HG03196 (cell line): ENCODE results near the gene SLC25A15.

Experiments used
- ATAC-seq: cut with Tn5 transposase; IDR thresholded peaks from one replicate; pipeline ENCODE4 v1.9.1; 2021; ENCODE audit not compliant: unreplicated experiment

The SLC25A15 gene

DNA sequence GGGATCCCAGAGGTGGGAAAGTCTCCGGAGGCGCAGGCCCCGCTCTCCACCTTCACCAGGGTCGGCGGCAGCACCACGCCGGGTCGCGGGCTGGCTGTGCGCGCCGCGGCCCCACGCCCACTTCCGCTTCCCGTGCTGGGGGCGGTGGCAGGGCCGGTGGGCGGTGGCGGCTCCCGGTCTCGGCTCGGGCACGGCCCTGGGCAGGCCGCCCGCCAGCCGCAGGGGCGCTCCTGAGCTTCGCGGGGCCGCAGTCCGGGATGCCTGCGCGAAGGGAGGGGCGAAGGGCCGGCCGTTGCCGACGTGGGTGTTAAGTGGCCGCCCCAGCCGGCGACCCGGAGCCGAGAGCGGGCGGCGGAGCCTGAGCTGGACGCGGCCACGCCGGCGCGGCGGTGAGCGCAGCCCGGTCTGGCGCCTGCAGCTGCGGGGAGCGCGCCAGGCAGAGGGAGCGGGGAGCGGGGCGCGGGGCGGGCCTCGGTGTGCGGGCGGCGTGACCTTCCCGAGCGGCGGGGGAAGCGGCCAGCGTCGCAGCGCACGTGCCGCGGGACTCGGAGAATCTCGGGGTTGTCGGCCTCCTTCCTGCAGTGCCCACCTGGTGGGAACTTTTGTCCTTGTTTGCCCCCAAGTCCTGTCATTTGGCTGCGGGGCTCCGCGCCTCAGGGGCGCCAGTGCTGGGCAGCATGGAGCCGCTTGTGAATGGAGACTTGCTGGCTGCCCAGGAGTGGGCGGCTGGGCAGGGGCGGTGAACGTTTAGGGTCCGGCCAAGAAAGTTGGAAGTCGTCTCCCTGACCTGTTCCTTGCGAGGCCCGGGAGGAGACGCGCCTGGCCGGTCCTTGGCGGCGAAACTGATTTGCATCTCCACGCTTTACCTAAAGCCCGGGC lies at the start of gene SLC25A15:
Gene SLC25A15, plus strand, starts transcription at position 337 of the 879 bp plus-strand sequence. CDS start 3,616 bp downstream, outside the sequence.
- ATAC-seq = peak; percentile 80

DNA sequence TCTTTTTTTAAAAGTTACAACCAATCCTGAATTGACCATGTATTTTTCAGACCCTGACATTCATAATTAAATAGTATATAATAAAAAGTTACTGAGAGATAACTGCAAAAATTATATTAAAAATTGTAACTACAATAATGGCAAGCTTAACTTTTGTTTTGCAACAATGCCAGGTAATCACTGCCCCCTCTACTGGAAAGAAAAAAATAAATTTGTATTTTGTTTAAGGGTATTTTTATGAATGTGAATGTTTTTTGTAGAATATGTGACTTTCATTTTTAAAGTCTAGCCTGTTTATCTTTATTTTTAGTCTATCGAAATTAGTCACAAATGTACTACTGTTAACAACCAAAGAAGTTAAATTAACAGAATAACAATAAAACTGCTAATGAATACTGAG lies 40.1 kb upstream of the SLC25A15 start:
- no peak for ATAC-seq

DNA sequence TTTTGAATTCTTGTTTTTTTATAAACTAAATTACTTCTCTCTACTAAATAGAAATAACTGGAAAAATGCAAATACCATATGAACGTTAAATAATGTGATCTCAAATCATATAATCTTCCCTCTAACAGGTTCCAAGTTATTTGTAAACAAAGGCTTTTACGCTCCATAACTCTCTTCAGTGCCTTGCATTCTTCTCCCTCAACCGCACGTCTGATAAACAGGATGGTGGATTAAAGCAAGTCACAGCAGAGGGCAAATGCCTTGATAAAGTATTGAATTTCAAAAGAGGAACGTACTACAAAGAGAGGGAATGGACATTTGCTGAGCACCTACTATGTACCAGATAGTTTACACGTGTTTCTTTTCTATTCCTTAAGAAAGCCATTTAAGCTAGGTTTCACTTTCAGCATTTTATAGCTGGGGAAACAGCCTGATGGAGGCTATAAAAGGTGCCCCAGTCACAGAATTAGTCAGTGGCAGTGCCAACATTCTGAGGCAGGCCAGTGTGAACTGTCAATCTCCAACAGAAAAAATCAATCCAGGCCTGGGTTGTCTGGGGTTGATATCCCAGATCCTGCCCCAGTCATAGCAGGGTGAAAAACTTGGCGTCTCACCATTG lies 34.2 kb upstream of the SLC25A15 start:
- ATAC-seq = no peak

DNA sequence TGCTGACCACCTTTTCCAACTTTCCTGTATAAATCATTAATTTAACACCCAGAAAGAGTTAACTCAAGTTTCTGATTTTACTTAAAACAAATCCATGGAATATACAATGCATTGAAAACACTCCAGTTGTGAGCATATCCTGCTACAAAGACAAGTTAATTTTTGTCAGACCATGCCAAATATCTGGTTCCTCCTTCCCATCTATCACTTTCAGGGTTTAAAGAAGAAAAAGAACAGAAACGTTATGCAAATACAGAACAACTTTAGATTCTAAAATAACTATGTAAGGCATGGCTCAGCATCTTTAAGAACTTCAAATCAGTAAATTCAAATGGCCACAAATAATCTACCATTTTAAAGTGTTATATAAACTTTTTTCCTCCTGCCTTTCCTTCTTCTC lies 33.4 kb upstream of the SLC25A15 start:
- no peak for ATAC-seq

DNA sequence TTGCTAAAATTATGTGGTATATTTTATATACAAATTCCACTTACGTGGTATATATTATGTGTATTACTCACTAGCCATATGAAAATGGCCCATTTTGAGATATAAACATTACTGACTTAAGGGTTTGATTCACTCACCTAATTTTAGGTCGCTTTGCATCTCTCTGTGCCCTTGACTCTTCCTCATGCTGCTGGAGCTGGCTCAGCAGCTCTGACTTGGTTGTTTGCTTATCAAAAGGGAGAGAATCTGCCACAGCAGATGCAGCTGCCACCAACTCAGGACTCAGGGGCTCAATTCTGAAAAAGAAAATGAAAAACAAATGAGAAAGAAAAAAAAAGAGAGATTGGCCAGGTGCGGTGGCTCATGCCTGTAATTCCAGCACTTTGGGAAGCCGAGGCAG lies 30.6 kb upstream of the SLC25A15 start:
- ATAC-seq = no peak

DNA sequence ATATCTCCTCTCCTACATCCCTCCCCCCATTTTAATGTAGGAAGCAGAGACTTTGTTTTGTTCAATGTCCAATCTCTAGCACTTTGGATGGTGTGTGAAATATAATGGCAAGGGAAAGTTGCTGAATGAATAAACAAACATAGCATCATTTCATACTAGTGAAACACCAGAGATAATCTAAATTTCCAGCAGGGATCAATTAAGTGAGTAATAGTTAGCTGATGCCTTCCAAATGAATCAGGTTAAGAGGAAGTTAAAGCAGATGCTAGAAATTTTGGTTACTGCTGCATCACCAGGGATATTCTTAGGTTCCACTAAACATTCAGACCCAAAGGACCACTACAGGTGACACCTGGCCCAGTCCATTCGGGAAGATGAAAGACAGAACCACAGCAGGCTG lies 26.6 kb upstream of the SLC25A15 start:
- no peak for ATAC-seq

DNA sequence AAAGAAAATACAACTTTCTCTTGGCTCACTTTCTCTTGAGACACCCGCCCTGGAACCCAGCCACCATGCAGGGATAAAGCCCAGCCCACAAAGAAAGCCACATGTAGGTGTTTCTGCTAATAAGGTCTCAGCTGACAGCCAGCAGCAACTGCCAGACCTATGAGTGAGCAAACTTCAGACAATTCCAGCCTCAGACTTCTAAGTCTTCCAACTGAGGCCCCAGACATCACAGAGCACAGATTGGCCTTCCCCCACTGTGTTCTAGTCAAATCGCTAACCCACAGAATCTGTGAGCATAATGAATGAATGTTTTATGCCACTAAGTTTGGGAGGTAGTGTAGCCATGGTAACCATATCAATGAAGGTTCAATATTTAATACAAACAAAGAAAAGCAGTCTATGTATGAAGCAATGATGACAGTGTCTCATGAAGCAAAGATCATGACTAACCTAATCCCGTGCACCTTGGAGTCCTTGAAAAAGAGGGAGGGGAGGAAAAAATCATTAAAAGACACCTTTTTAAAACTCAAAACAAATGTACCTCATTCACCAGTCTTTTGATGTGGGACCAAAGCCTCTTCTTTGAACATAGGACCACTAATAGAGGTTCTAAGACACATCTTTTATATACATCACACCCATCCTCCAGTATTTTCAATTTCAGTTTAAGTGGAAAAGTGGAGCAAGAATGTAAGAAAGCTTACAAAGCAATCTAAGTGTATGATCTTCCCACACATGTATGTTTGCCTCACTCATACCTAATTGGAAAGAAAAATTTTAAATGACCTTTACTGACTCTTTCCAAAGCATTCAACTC lies 24.6 kb upstream of the SLC25A15 start:
- no peak for ATAC-seq

DNA sequence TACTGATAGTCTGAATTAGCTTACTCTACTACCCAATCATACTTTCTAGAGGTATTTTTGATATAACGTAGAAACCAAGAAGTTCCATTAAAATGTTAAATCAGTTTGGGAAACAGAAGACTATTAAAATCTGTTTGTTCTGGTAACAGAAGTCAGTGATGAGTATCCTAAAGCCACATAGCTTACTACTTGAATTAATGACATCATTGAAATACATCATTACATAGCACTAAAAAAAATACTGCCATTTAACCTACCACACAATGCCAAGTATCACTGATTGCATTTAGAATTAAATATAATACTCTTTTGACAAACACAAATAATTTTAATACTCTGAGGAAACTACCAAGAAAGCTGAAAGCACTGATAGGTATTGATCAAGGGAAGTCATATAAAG lies 23.8 kb upstream of the SLC25A15 start:
- ATAC-seq = no peak

DNA sequence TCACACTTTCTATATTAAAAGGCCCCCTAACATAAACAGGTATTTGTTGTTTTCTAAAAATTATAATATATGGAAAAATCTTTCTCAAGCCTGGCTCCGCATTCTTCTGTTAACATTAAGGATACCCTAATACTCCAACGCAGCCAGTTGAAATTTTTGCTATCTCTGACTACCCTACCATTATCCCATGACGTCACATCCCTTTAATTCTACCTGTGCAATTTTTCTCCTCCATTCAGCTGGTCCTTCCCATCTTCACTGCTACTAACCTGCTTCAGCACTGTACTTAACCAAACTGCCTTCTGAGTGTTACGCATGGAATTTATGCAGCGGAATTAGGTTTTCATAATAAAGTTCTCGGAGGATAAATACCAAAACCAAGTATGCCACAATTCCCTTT lies 19.4 kb upstream of the SLC25A15 start:
- no peak for ATAC-seq

DNA sequence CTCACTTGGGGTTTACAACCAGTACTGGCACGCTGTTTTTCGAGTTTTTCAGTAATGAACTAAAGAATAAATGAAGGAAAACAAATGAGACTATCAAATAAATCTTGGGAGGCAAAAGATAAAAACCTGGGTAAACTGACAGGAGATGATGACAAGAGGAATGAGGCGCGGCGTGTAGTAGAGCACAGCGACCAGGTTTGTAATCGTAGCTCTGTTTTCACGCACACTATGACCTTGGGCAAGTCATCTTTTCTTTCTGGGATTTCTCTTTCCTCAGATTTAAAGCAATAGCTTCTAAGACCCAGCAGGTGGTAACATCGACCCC lies 18.8 kb upstream of the SLC25A15 start:
- ATAC-seq = no peak

DNA sequence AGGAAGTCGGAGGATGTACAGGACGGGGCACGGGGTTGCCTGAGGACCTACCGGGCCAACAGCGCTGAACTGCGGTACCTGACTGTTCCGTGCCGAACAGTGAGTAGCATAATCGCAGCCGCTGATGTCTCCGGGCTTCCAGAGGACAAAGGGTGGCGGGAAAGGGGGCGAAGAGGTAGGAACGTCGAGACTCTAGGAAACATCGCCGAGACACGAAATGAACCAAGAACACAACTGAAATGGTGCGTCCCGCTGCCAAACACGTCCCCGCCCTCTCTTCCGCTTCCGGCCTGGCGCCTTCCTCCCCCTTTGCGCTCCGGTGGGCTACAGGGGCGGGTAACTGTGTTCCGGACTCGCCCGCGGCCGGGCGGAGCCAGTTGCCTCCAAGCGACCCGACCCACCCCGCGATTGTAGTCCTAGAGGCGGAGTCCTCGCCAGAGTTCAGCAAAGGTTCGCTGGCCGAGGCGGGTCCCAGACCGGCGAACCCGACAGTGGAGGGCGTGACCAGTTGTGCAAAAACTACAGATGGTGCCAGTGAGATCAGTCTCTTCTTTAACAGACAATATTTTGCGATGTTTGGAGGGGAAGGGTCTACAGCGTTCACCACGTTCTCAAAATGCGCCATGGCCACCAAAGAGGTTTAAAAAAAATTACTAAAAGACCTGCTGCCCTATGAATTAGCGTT lies 18.3 kb upstream of the SLC25A15 start, which contains the start of gene MRPS31:
Gene MRPS31, minus strand, starts transcription at position 257 of the 685 bp plus-strand sequence. Its CDS starts 54 bp downstream, at position 203.
- peak; percentile 97 for ATAC-seq

DNA sequence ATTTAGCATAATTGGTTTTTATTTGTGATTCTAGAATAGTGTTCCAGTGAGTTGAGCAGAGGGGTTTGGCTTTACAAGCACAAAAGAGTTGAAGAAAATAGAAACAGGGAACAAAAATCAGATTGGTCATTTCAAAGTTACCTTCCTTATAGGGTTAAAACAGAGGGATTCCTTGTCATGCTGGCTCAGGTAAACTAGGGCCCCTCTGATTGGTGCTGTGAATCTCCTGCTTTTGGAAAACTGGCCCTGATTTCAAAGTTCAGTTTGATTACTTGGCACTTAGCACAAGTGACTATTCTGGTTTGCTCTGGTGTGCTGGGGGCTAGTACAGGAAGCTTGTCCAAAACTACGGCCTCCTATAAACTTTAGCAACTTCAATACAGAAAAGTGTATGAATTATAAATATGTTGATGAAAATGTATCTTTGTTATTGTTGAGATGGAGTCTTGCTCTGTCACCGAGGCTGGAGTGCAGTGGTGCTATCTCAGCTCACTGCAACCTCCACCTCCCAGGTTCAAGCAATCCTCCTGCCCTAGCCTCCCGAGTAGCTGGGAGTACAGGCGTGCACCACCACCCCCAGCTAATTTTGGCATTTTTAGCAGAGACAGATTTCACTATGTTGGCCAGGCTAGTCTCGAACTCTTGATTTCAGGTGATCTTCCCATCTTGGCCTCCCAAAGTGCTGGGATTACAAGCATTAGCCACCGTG lies 16.5 kb upstream of the SLC25A15 start:
- ATAC-seq = no peak

DNA sequence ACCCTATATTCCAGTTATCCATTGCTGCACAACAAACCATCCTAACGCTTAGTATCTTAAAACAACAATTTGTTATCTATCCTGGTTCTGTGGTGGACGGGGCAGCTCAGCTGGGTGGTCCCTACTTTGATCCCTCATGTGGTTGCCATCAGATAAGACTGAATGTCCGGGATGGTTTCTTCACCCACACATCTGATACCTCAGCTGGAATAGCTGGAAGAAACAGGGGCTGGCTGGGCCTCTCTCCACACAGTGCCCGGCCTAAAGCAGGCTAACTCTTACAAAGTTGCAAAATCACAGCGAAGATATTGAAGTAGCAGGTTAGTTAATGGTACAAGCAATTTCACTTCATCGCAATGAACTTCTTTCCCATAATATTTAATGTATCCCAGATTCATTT lies 14.7 kb upstream of the SLC25A15 start:
- no peak for ATAC-seq

DNA sequence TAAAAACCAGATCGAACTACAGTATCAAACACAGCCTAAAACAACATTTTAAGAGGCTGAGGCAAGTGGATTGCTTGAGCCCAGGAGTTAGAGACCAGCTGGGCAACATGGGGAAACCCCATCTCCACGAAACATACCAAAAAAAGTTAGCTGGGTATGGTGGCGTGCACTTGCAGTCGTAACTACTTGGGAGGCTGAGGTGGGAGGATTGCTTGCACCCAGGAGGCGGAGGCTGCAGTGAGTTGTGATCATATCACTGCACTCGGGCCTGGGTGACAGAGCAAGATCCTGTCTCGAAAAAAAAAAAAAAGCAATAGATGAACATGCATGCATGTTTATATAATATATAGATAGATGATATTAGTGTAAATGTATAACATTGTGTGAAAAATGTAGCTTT lies 13.2 kb upstream of the SLC25A15 start:
- ATAC-seq = no peak

DNA sequence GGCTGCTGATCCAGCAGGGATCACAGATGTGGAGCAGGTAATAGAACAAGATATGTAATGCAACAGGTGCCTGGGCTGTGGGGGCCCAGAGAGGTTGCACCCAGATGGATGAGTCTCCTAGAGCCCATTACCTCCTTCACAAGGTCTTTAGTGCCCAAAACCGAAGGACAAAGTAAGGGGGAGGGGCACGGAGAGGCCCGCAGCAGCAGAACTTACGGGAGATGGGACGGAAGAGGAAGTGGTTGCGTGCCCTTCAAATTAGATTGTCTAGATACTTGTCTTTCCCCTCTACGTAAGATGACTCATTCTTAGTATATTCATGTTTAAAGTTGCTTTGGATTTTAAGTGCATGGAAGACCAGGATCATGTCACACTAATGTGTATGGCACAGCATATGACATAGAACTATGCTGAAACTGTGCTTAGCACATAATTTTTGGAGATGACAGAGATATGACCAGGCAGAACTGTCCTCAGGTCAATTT lies 12.7 kb upstream of the SLC25A15 start:
- peak; percentile 43 for ATAC-seq

DNA sequence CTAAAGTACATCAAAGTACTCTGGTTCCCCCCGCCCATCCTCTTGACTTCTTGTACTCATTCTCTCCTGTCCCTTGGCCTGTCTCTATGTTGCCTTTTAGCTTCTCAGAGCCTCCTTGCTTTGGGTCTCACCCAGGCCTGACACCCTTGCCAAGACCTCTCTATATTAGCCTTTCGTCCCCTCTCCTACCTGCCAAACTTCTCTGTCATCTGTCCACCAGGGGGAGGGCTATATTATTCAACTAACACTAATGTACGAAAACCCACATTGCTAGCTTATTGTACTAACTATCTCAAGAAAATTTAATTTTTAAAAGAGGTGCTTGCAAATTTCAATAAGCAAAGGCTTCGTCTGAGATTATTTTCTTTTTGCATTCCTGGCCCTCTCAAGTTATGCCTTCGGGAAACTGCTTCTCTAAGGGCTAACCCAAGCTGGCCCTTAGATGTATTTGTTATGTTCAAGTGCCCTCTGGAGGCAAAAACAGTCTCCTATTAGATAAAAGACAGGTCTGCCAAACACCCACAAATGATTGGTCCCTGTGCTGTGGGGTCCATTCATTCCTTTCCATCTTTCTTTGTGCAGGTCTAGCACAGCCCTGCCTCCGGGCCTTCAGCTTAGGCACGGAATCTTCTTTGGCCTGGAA lies 12.1 kb upstream of the SLC25A15 start:
- peak; percentile 77 for ATAC-seq

DNA sequence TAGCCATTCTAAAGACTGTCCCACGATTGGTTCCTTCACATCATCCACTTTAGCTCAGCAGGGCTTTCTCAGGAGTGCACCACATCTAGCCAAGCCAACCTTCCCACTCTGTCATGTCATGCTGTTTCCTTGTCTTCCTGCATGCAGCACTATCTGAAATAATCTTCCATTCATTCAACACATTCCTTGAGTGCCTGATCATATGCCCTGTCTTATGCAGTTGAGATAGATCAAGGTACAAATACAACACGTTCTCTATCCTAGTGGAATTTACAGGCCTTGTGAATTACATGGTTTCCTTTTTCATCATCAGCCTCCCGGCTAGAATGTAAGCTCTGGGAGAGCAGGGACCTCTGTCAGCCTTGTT lies 11.6 kb upstream of the SLC25A15 start:
- no peak for ATAC-seq

DNA sequence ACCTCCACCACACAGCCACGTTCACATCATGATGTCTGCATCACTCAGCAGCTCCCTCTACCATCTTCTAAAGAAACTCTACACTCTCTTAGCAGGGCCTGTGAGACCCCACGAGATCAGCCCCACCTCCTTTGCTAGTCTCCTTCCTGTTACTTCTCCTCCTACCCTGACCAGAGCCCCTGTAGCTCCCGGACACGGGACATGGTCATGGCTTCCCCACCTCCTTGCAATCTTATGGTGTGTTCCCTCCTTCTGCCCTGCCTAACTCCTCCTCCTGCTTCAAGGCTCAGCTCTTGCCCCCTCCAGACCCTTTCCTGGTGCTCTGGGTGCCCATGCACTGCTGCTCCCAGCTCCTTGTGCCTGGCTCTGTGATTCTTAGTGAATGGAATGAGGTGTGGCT lies 10.4 kb upstream of the SLC25A15 start:
- no peak for ATAC-seq

DNA sequence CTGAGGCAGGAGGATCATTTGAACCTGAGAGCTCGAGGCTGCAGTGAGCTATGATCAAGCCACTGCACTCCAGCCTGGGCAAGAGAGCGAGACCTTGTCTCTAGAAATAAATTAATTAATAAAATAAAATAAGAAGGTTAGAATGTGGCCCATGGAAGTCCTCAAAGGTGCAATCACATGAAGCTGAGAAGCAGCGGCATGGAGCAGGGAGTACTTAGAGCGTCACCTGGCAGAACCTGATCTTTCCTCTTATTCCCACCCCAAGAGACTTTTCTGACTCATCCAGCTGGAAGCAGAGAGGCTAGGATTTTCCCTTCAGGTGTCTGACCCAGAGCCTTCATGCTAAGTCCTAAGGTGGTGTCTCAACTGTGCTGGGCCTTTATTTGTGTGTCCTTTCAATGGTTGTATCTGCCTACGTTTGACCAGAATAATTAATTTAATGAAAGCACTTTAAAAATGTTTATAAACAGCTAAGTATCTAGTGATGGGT lies 9.6 kb upstream of the SLC25A15 start:
- ATAC-seq = no peak
